Activated CD4-positive, alpha-beta T cell treated with anti-CD3 and anti-CD28 coated beads, Interleukin-2, amount 10 ng/mL, durations not matched to agents 24 days and 14 days (primary cell): ENCODE measurements around the gene KCNIP3. TPM values are rescaled to one million over a fixed set of nuclear protein-coding genes. Genes with fewer than 3 reads are reported as not detected.

Experiments
- DNase-seq: peaks from one replicate; pipeline ENCODE4 v3.0.0; 2022
- H3K27ac Mint-ChIP-seq: one replicate; pipeline ENCODE4 v1.8.0; 2022; ENCODE audit warnings: mild to moderate bottlenecking, mixed read lengths
- H3K27me3 Mint-ChIP-seq: one replicate; pipeline ENCODE4 v1.8.0; 2022; ENCODE audit warnings: mixed read lengths
- H3K36me3 Mint-ChIP-seq: one replicate; pipeline ENCODE4 v1.8.0; 2022; ENCODE audit warnings: low read depth, mild to moderate bottlenecking, mixed read lengths
- H3K4me1 Mint-ChIP-seq: one replicate; pipeline ENCODE4 v1.8.0; 2021; ENCODE audit warnings: mixed read lengths
- H3K4me3 Mint-ChIP-seq: one replicate; pipeline ENCODE4 v1.8.0; 2022; ENCODE audit warnings: mild to moderate bottlenecking, moderate library complexity, mixed read lengths
- H3K9me3 Mint-ChIP-seq: one replicate; pipeline ENCODE4 v1.8.0; 2021; ENCODE audit warnings: mixed read lengths
- intact Hi-C: fragments of 100-400 bp; cut with micrococcal nuclease; formaldehyde crosslinking; loops from one replicate; pipeline ENCODE4 v1.15.1; 2023
- total RNA-seq: library from RNA; stranded (reverse); gene quantifications from 2 replicates; pipeline ENCODE4 v1.2.3, GENCODE V29; 2022

The KCNIP3 gene
- total RNA-seq, 1 donor from 2014 or later, result not detected

DNA sequence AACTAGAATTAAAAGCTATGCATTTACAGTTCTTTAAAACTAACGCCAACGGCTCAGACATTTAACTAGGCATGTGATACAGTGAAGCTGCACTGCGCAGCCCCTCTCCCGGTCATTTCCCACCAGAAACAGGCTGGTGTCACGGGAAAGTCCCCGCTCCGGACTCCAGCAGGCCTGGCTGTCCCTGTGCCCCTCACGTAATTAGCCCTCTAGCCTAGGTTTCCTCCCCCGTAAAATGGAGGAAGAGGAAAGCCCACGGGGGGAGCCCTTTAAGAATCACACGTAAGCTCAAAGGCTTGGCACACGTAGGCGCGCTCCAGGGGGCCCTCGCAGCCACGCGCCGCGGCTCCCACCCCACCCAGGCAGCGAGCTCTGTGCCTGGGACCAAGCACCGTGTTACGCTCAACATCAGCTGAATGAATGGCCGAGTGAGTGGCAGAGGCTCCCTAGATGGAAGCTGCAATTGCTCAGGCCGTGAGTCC is 48.0 kb downstream of the KCNIP3 start:
- peaks cover 48% of the 10 kb centered on the region for H3K27me3 Mint-ChIP-seq
- H3K9me3 Mint-ChIP-seq, result no peaks in the 10 kb centered on the region
- no peak for DNase-seq
- intact Hi-C loops, result no loop called here
- H3K36me3 Mint-ChIP-seq, result no peaks in the 10 kb centered on the region
- peaks cover 6% of the 10 kb centered on the region for H3K4me1 Mint-ChIP-seq
- H3K4me3 Mint-ChIP-seq, result peak overlapping the region; percentile 84
- H3K27ac Mint-ChIP-seq, result no peak overlapping the region

DNA sequence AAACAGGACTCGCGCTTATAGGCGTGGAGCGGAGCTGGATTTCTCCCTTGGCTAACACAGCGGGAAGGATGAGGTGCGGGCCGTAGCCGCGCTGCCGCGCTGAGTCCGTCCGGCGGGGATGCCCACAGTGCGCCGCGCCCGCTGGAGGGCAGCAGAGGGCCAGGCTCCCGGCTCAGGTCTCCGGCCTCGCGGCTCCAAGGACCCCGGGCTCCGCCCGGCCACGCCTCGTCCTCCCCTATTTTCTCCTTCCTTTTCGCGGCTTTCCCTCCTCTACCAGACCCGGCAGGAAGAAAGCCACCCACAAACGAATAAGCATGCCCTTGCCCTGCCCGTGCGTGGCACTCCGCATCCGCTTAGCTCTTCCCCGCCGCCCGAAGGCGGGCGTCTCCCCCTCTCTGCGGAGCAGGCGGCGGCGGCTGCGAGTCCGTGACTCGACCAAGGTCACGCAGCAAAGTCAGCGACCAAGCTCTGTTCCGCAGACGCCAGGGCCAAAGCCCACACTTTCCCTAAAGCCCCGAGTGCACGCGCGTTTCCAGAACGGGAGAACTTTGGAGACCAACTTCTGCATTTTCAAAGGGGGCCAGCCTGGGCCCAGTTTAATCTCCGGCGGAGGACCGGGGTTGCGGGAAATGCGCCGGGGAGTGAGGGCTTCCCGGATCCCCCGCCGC is 48.5 kb downstream of the KCNIP3 start:
- H3K9me3 Mint-ChIP-seq, result no peaks in the 10 kb centered on the region
- H3K4me3 Mint-ChIP-seq, result peak overlapping the region; percentile 84
- H3K4me1 Mint-ChIP-seq, result peaks cover 6% of the 10 kb centered on the region
- H3K36me3 Mint-ChIP-seq, result no peaks in the 10 kb centered on the region
- no peak overlapping the region for H3K27ac Mint-ChIP-seq
- peaks cover 48% of the 10 kb centered on the region for H3K27me3 Mint-ChIP-seq
- intact Hi-C loops, result no loop called here
- peak; percentile 90 for DNase-seq

DNA sequence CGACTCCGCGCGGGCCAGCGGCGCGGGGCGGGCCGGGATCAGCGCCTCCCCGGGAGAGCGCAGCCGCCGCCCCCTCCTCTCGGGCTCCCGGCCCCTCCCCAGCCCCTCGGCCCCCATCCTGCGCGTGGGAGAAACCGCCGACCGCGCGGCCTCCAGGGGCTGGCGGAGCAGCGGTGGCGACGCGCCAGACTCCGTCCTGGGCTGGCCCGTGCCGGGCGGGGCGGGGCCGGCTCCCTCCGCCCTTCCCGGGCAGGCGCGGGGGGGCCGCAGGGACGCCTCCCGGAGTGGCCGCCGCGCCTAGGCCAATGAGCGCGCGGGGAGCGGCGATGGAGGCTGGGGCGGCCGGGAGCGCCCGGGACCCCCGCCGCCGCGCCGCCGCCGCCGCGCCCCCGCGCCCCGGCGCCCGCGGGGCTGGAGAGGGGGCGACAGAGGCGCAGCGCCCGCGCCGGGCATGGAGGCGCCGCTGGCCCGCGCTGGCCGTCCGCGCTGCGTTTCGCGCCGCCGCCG is 49.1 kb downstream of the KCNIP3 start:
- DNase-seq, result no peak
- H3K36me3 Mint-ChIP-seq, result no peaks in the 10 kb centered on the region
- no peaks in the 10 kb centered on the region for H3K9me3 Mint-ChIP-seq

DNA sequence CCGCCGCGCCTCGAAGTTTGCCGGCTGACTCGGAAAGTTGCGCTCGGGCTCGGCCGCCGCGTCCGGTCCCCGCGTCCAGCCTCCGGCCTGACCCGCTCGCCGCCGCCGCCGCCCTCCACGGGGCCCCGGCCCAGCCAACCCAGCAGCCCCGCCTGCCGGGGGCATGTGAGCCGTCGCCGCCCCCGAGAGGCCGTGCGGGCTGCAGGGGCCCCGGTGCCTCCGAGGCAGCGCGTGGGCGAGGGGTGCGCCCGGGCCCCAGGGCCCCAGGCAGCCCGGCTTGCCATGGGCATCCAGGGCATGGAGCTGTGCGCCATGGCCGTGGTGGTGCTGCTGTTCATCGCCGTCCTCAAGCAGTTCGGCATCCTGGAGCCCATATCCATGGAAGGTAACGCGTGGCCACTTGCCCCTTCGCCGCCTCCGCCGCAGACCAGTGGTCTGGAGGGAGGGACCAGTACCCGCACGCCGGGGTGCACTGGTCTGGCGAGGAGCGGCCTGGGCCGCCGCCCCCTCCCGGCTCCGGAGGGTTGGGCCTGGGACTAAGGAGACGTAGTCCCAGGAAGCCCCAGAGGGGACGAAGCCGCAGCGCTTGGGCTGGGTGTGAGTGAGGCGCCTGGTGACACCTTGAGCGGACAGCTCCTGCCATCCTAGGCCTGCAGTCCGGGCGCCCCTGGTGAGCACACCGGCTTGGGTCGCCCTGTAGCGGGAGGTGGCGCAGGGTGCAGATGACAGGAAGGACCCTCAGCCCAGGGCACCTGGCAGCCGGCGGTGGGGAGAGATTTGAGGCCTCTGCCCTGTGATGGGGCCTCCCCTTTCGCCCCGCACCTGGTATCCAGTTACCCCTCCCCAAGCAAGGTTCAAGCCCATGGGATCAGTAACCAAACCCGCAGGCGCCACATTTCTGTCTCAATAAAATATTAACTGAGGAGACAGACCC is 49.9 kb downstream of the KCNIP3 start:
- H3K4me1 Mint-ChIP-seq, result peaks cover 6% of the 10 kb centered on the region
- intact Hi-C loops, result no loop called here
- no peak for DNase-seq

More for the DNA sequence above, 49.1 kb downstream of the KCNIP3 start:
- peaks cover 6% of the 10 kb centered on the region for H3K4me1 Mint-ChIP-seq
- intact Hi-C loops, result no loop called here
- H3K27me3 Mint-ChIP-seq, result peaks cover 48% of the 10 kb centered on the region
- H3K27ac Mint-ChIP-seq, result no peak overlapping the region
- no peak overlapping the region for H3K4me3 Mint-ChIP-seq

DNA sequence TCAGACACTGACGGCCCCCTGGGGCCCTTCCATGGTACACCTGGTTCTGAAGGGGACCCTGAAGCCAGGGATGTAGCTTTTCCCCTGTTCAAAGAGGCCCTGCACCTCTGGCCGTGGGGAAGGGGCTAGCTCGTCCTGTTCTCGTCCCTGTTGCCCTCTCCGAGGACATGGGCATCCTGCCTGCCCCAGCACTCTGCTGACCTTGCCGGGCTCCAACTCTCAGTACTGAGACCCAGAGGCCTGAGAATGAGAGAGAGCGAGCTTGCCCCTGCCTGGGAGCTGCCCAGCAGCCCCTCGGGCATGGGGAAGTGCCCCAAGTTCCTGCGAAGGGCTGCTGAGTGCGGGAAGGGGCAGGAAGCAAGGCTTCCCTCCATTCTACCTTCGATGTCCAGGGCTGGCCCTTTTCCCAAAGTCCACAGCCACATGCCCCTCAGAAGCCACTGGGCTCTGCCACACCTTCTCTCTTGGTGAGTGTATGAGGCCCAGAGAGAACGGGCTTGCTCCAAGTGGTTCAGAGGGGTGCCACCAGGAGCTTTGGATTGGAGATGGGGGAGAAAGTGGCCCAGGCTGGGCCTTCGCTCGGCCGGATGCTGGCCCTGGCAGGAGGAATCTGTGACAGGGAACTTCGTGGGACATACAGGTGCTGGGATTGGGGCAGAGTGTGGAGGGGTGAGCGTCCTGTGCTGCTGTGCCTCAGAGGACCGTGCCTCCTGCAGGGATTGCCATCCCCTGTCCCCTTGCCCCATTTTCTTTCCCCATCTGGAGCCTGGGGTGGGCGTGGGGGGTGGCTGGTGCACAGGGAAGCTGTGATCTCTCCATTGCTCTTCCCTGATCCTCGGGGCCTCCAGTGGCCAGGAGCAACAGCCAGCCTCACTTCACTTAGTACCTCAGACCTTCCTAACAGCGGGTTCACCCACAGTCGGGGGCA is 50.8 kb downstream of the KCNIP3 start:
- H3K9me3 Mint-ChIP-seq, result no peaks in the 10 kb centered on the region
- intact Hi-C loops, result no loop called here
- peaks cover 6% of the 10 kb centered on the region for H3K4me1 Mint-ChIP-seq
- no peak for DNase-seq
- H3K27me3 Mint-ChIP-seq, result peaks cover 40% of the 10 kb centered on the region
- peak overlapping the region; percentile 45 for H3K4me3 Mint-ChIP-seq
- H3K27ac Mint-ChIP-seq, result no peak overlapping the region
- no peaks in the 10 kb centered on the region for H3K36me3 Mint-ChIP-seq

More for the DNA sequence above, 49.9 kb downstream of the KCNIP3 start:
- no peak overlapping the region for H3K27ac Mint-ChIP-seq
- peak overlapping the region; percentile 45 for H3K4me3 Mint-ChIP-seq
- no peaks in the 10 kb centered on the region for H3K9me3 Mint-ChIP-seq
- H3K36me3 Mint-ChIP-seq, result no peaks in the 10 kb centered on the region
- H3K27me3 Mint-ChIP-seq, result peaks cover 45% of the 10 kb centered on the region

DNA sequence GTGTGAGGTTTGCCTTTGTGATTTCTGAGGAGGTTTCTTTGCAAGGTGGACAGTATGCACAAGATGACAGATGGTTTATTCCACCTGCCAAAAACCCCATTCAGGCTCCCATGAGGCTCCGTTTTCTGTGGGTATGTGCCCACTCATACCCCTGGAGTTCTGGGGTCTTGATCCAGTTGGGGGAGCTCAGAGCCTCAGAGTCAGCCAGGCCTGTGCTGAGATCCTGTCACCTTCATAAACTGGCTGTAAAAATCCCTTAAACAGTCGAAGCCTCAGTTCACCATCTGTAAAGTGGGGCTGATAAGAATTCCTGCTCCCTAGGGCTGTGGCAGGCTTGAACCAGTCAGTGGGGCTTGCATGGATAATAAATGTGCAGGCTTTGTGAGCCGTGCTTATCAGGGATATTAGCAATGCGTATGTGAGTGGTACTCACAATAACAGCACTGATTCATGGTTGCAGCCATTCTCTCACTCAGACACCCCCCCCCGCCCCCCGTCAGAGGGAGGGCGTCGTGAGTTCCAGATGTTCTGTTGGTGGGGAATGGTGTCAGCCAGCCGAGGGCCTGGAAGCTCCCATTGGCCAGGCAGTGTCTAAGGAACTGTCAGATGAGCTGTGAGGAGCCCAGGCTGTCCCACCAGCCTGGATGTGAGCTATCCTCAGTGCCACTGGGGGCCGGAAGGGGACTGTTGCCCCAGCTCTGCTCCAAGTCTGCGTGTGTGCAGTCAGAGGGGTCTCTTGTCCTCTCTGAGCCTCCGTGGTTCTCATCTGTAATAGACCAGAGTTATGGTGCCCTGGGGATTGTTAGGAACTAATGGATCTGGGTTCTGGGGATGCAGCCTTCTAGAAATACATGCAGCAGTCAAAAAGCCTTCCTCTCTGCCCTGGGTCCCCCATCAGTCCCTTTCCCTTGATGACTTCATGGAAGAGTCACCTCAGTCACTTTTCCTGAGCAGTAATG is 51.7 kb downstream of the KCNIP3 start:
- no peak for DNase-seq
- no peak overlapping the region for H3K4me3 Mint-ChIP-seq
- intact Hi-C loops, result no loop called here
- H3K27ac Mint-ChIP-seq, result no peak overlapping the region
- H3K9me3 Mint-ChIP-seq, result no peaks in the 10 kb centered on the region
- H3K27me3 Mint-ChIP-seq, result peaks cover 32% of the 10 kb centered on the region
- peaks cover 6% of the 10 kb centered on the region for H3K4me1 Mint-ChIP-seq
- H3K36me3 Mint-ChIP-seq, result no peaks in the 10 kb centered on the region

DNA sequence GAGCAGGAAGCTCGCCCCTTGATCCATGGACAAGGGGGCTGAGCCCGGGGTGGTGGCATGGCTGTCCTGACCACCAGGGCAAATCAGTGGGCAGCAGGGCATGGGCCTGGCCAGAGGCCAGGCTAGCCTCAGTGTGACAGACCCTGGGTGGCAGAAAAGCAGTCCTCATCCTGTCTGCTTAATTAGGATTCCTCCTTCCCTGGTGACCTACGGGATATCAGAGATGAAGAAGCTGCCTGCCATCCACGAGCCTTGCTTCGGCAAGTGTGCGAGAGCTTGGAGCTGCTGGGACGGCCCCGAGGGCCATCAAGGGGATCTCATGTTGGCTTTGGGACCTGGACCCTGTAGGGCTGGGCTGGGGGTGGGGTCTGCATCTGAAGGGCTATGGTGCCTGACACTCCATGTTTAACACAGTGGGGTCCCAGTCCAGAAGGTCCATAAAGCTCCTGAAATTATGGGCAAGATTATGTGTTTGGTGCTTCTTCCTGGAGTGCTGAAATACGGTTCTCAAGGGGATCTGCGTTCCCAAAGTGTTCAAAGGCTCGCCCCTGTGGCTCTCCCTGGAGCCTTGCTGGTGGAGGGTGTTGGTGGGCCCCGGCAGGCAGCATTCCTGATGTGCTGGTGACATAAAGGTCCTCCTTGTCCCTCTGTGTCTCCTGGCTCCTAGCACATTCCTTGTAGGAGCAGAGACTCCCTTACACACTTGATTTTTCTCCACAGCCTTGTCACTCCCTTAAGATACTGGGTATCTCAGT is 52.6 kb downstream of the KCNIP3 start:
- DNase-seq, result no peak
- H3K27me3 Mint-ChIP-seq, result peaks cover 26% of the 10 kb centered on the region
- intact Hi-C loops, result no loop called here
- H3K4me3 Mint-ChIP-seq, result no peak overlapping the region
- no peaks in the 10 kb centered on the region for H3K36me3 Mint-ChIP-seq
- H3K27ac Mint-ChIP-seq, result no peak overlapping the region
- H3K9me3 Mint-ChIP-seq, result no peaks in the 10 kb centered on the region
- peaks cover 6% of the 10 kb centered on the region for H3K4me1 Mint-ChIP-seq

DNA sequence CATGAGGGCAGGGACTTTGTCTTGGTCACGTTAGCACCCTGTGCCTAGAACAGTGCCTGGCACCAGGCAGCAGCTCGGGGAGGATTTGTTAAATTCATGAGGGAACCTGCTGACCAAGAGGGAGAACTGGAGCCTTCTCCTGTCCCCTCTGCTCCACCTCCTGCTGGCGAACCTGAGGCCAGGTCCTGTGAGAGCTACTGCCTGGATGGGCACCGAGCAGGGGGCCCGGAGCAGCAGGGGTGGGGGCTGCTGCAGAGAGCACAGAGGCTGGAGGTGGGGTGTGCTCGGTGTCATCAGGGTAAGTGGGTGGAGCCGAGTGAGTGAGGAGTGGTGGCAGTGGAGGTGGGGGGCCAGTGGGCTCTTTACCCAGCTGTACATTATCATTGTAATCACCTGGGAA is 53.2 kb downstream of the KCNIP3 start:
- H3K4me3 Mint-ChIP-seq, result no peak overlapping the region
- no peaks in the 10 kb centered on the region for H3K36me3 Mint-ChIP-seq
- intact Hi-C loops, result no loop called here
- no peak overlapping the region for H3K27ac Mint-ChIP-seq
- H3K4me1 Mint-ChIP-seq, result peaks cover 3% of the 10 kb centered on the region
- H3K9me3 Mint-ChIP-seq, result no peaks in the 10 kb centered on the region
- no peak for DNase-seq
- H3K27me3 Mint-ChIP-seq, result peaks cover 22% of the 10 kb centered on the region

DNA sequence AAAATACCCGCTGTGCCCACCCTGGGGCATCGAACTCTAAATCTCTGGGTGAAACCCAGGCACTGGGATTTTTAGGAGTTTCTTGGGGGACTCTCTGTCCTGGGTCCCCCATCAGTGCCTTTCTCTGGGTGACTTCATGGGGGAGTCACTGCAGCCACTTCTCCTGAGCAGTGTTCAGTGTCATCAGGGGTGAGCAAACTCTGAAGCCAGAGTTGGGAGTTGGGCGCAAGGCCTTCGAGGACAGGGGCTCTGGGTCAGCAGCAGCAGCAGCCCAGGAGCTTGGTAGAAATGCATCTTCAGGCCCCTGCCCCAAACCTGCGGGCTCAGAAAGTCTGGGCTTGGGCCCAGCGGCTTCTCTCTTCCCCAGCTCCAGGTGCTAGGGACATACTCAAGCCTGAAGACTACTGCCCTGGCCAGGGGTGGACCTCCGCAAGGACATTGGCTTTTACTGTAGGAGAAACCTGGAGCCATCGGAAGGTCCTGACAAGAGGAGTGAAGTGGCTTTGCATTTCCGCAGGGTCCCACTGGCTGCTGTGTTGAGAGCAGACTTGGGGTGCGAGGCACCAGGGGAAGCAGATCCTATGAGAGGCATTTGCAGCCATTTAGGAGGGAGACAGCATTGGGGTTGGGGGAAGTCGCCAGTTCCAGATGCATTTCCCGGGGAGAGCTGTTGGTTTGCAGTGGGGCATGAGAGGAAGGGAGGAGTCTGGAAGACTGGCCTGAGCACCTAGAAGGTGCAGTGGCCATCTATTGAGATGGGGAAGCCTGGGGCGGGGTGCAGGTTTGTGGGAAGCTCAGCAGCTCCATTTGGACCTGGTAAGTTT is 53.8 kb downstream of the KCNIP3 start:
- H3K9me3 Mint-ChIP-seq, result no peaks in the 10 kb centered on the region
- H3K36me3 Mint-ChIP-seq, result no peaks in the 10 kb centered on the region
- no peaks in the 10 kb centered on the region for H3K4me1 Mint-ChIP-seq
- H3K4me3 Mint-ChIP-seq, result no peak overlapping the region
- H3K27ac Mint-ChIP-seq, result no peak overlapping the region
- no peak for DNase-seq
- intact Hi-C loops, result no loop called here
- peaks cover 18% of the 10 kb centered on the region for H3K27me3 Mint-ChIP-seq

DNA sequence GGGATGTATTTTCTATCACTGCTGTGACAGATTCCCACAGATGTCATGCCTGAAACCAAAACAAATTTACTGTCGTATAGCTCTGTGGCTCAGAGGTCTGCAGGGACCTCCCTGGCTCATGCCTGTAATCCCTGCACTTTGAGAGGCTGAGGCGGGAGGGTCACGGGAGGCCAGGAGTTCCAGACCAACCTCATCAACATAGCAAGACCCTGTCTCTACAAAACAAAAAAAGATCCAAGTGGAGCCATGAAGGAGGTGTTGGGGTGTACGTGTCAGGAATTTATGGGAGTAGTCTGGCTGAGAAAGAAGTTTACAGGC is 54.4 kb downstream of the KCNIP3 start:
- intact Hi-C loops, result no loop called here
- H3K27me3 Mint-ChIP-seq, result peaks cover 18% of the 10 kb centered on the region
- H3K9me3 Mint-ChIP-seq, result no peaks in the 10 kb centered on the region
- H3K4me1 Mint-ChIP-seq, result no peaks in the 10 kb centered on the region
- no peaks in the 10 kb centered on the region for H3K36me3 Mint-ChIP-seq
- no peak overlapping the region for H3K27ac Mint-ChIP-seq
- DNase-seq, result no peak
- no peak overlapping the region for H3K4me3 Mint-ChIP-seq

DNA sequence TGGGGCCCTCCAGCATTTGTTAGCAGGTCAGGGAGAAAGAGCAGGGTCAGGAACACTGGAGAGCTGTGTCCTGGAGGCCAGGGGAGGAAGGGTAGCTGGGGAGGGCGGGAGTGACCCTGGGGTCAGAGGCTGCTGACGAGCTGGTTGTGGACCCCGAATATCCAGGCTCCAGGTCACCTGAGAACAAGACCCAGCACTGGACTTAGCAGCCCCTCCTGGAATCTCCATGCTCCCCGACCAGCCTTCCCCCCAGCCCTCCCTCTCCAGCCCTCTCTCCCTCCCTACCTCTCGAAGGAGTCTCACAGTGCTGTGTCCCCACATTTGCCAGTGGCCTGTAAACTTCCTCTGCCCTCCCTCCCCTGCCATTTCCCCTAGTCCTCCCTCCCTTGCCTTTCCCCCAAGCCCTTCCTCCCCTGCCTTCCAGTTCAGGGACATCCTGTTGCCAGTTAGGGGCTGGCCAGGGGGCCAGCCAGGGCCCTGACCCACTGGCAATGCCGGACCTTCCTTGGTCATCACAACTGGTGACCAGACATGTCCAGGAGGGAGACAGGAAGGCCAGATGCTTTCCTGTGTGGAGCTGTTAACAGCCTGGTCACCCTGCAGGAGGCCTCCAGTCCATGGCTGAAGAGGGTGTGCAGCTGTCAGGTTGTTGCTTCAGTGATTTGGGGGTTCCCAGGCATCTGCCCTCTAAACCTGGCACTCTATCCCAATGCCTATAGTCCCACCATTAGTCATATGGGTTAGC is 55.3 kb downstream of the KCNIP3 start:
- H3K27ac Mint-ChIP-seq, result no peak overlapping the region
- H3K4me3 Mint-ChIP-seq, result no peak overlapping the region
- H3K27me3 Mint-ChIP-seq, result peaks cover 14% of the 10 kb centered on the region
- no peaks in the 10 kb centered on the region for H3K9me3 Mint-ChIP-seq
- intact Hi-C loops, result no loop called here
- H3K4me1 Mint-ChIP-seq, result no peaks in the 10 kb centered on the region
- DNase-seq, result no peak
- no peaks in the 10 kb centered on the region for H3K36me3 Mint-ChIP-seq
